Activated CD4-positive, alpha-beta T cell treated with anti-CD3 and anti-CD28 coated beads, Interleukin-2, amount 50 U/mL, for 1 hour (primary cell): ENCODE data around the gene TET2.

ENCODE experiments used
- DNase-seq: peaks from one replicate; pipeline ENCODE4 v3.0.0-alpha.2; 2020

The TET2 gene

GRCh38 chr4:105186701-105187161, 40.1 kb downstream of the TET2 start:
- DNase-seq = no peak

- no peak for DNase-seq
These were observed 43.4 kb downstream of the TET2 start for GRCh38 chr4:105189855-105190650.

DNA sequence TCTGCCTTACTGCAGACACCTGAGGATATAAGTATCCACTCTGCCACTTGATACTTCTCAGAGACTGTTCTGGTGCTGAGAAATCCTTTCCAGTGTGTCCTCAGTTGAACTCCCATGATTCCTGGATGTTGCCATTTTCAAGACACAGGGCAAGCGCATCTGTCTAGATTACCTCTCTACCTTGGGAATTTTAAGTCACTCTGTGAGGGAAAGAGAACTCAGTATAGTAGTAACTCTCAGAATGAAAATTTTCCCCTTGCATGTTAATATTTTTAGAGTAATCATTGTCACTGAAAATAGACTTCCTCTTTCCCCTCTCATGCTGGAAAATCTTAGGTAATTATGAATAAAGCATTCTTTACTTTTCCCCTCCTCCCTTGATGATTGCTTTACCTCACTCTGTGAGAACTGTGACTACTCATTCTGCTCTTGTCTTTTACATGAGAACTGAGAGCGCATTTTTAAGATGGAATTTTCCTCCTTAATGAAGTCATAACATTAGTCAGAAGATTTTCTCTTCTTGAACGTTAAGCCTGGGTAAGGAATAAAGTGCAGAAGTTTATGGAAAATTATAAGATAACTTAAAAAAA, 45.0 kb downstream of the TET2 start:
- DNase-seq = no peak

- DNase-seq = no peak
These were observed 45.8 kb downstream of the TET2 start for GRCh38 chr4:105192474-105192873.

DNA sequence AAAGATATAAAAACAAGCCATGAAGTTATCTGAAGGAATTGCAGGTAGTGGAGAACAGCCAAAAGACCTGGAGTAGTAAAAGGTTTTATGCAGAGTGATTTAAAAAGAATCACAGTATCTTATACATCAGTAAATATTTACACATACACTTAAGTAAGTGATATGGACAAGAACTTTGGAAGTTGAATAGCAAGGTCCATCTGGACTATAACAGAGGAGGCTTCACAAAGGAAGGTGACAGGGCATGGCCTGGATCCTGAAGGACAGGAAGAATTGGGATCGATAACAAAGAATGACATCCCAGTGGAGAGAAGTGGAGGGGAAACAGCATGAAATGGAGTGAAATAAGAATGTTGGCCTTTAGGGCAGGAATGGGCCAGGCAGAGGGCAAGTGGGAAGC, 46.2 kb downstream of the TET2 start:
- no peak for DNase-seq

DNA sequence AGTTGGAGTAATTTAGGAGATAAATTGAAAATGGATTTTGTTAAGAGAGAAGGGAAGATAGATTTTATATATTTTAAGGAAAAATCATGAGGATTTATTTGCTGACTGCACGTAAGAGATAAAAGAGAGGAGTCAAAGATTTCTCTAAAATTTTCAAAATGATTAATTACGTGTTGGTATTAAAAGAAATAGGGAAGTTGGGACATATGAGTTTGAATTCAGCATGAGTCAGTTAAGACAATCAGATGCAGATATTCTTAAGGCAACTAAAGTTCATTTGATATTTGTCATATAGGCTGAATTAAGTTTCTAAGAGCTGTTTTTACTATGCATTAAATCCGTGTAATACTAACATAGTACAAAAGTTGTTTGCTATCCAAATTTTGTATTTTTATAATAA, 46.9 kb downstream of the TET2 start:
- no peak for DNase-seq

DNA sequence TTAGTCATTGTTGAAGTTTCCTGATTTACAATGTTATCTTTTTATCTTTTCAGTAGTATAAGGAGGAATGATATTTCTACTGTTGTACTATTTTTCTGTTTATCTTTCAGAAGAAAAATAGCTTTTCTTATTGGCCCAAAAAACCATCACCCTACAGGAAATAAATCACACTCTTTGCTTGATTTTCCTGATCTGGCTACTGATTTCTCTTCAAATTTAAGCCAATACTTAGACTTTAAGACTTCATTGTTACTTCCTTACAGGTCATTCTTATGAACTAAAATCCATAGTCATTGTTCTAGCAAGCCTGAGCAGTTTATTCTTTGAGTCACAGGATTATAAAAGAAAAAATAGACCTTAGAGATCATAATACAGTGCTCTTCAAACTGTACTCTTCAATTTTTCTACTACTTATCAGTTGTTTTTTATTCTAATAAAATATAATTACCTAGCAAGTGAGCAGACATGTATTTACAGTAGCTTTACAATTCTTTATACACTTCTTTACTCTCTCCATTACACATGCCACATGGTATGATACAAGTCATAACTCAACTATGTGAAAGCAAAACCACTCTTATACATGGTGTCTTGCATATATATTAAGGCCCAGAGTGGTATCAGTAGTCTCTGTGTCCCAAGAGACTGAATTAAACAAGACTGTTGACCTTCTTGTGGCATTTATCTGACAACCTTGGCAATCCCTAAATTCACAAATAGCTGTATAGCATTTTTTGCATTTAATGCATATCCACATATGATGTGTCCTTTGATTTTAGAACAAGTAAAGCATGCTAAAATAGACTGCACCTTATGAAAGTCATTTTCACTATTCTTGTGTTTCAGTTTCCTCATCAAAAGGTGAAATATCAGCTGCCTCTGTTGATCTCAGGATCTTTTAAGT, 47.9 kb downstream of the TET2 start:
- DNase-seq = no peak

DNA sequence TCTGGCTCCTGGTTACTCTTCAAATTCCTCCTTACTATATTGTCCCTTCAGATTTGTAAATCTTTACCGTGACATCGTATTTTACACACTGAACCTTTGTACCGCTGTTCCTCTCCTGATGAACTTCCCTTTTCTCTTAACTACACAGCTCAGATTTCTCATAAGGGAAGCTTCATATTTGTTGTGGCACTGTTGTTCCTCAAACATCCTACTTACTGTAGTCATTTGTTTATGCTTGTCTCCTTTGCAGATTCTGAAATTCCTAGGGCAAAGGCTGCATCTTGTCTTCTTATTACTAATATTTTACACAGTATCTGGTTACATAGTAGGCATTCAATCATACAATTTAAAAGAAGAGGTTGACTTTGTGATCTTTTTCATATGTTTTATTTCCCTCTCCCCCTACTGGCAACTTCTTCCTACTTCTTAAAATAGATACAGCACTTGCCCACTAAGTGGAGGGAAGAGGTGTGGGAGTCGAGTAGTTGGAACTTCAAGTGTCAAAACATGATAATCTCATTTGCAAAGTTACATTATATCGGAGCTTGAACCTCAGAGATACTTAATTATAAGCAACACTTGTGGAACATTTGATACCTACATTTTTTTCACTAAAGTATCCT, 50.0 kb downstream of the TET2 start:
- no peak for DNase-seq

- DNase-seq = no peak
These were observed 51.1 kb downstream of the TET2 start for GRCh38 chr4:105197777-105198176.

DNA sequence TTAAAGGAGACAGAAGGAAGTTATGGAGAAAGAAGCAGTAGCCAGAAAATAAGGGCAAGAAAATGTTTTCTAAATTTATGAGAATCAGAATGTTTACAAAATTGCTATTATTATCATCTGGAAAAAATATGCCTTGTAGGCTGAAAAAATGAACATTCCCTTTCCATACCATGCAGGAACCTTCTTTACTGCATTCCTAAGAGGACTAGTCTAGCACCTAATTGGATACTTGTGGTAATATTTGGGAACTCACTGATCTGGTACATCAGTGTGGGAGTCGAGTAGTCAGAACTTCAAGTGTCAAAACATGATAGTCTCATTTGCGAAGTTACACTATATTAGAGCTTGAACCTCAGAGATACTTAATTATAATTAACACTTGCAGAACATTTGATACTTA, 51.9 kb downstream of the TET2 start:
- DNase-seq = no peak

GRCh38 chr4:105206214-105206613, 59.5 kb downstream of the TET2 start:
- DNase-seq = no peak

GRCh38 chr4:105207386-105207785, 60.7 kb downstream of the TET2 start:
- DNase-seq = no peak

GRCh38 chr4:105208561-105208960, 61.9 kb downstream of the TET2 start:
- DNase-seq = no peak

GRCh38 chr4:105210916-105211315, 64.2 kb downstream of the TET2 start:
- no peak for DNase-seq

DNA sequence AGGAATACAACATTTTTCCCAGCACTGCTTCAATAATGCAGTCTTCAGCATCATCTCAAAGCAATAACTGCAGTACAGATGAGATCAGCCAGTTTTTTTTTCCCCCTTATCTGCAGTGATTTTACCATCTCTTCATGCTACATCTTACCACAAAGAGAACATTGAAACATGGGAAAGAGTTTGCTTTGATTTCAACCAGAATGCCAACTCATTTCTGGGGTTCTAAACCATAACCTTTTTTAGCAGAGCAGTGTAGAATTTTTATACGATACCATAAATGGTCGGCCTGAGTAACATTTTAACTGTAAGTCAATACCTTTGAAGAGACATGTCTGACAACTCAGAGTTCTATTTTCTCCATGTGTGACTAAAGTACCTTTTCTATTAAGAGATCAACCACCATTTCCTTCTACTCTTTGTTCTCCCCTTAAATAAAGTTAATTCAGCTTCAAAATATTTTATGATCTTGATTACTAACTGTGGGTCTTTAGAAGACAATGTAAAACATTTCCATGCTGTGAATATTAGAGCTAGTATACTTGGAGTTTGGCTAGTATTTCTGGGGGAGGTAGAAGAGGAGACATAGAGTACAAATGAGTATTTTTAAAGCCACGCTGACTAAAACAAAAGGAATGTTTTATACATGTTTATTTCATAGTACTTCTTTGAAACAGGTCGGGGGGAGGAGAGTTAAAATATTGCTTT, 69.1 kb downstream of the TET2 start:
- no peak for DNase-seq

DNA sequence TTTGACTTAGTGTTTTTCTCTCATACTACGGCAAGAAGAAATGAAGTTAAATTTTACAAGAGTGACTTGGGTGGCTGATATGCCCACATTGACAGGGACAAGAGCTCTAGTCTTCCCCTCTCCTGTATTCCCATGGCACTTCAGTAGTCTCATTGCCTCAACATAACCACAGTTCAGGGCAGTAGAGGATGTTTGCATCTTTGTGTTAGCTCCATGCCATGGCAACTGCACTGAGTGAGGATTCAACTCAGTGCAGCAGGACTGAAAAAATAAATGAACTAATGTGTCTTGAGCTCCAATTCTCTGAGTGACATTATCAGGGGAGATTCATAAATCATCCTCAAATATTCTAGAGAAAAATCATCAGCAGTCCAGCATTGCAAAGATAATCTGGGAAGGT, 78.8 kb downstream of the TET2 start:
- no peak for DNase-seq

DNA sequence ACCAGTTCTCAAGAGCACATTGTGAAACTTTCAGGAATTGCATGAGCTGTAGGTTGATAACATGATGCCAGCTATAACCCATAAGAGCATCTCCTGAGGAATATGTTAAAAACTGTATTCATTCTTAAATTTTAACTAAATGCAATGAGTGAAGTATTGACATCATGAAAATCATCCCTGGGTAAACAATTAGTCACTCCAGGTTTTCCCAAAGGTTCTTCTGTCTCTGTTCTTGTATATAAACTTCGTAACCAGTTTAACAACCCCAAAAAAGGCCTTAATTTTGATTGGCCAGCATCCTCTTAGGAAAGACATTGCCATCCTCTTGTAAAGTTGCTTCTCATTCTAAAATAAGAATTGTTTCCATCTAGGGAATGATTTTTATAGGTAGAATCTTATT, 80.4 kb downstream of the TET2 start:
- DNase-seq = no peak

GRCh38 chr4:105230287-105230686, 83.6 kb downstream of the TET2 start:
- DNase-seq = no peak

DNA sequence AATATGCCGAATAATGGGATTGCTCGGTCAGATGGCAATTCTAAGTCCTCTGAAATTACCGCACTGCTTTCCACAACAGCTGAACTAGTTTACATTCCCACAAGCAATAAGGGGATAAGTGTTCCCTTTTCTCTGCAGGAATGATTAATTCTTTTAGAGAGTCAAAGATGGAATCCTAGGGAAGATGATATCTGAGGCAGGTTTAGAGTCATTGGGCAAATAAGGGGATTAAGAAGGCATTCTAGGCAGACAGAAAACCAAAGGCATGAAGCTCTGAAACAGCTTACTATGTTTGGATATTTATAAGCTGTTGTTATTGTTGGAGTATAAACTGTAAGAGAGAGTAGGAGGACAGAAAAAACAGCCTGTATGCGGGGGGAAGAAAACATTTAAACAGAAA, 85.7 kb downstream of the TET2 start:
- no peak for DNase-seq

- no peak for DNase-seq
These were observed 87.9 kb downstream of the TET2 start for GRCh38 chr4:105234582-105234981.

- no peak for DNase-seq
These were observed 89.7 kb downstream of the TET2 start for GRCh38 chr4:105236202-105236915.

DNA sequence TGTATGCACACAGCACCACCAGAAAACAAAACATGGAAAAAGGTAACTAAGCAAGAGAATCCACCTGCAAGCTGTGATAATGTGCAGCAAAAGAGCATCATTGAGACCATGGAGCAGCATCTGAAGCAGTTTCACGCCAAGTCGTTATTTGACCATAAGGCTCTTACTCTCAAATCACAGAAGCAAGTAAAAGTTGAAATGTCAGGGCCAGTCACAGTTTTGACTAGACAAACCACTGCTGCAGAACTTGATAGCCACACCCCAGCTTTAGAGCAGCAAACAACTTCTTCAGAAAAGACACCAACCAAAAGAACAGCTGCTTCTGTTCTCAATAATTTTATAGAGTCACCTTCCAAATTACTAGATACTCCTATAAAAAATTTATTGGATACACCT, 90.2 kb downstream of the TET2 start:
- no peak for DNase-seq
